H9 (cell line): ENCODE results near the gene USP38. TPM values are rescaled to one million over a fixed set of nuclear protein-coding genes. Genes with fewer than 3 reads are reported as not detected.
"Not testable (repeated sequence)": the region's sequence is repeated elsewhere in the genome, so short reads cannot be mapped to it uniquely, and the experiment has no call there.

Experiments used
- DNase-seq: peaks from one replicate; pipeline ENCODE4 v3.0.0-alpha.2; 2017
- H2AFZ ChIP-seq: one replicate; pipeline ENCODE4 v1.6.1; 2013; ENCODE audit warnings: mild to moderate bottlenecking, low read length, control low read depth, moderate library complexity
- H2AK5ac ChIP-seq: 2 replicates; pipeline ENCODE4 v1.6.1; 2013; ENCODE audit warnings: low read length, control low read depth, mixed read lengths; ENCODE audit not compliant: insufficient read length
- H2BK120ac ChIP-seq: one replicate; pipeline ENCODE4 v1.6.1; 2013; ENCODE audit warnings: low read depth, mild to moderate bottlenecking, low read length, control low read depth, inconsistent platforms; ENCODE audit not compliant: poor library complexity, severe bottlenecking
- H2BK12ac ChIP-seq: 2 replicates; pipeline ENCODE4 v1.6.1; 2013; ENCODE audit warnings: low read length, control low read depth, mixed read lengths, low read depth; ENCODE audit not compliant: insufficient read length
- H2BK15ac ChIP-seq: 2 replicates; pipeline ENCODE4 v1.6.1; 2013; ENCODE audit warnings: low read depth, low read length, control low read depth
- H2BK20ac ChIP-seq: one replicate; pipeline ENCODE4 v1.6.1; 2013; ENCODE audit warnings: low read depth, mild to moderate bottlenecking, low read length, control low read depth, inconsistent platforms; ENCODE audit not compliant: poor library complexity, severe bottlenecking
- H2BK5ac ChIP-seq: 2 replicates; pipeline ENCODE4 v1.6.1; 2013; ENCODE audit warnings: low read length, control low read depth, mixed read lengths; ENCODE audit not compliant: insufficient read length
- H3K14ac ChIP-seq: 2 replicates; pipeline ENCODE4 v1.6.1; 2013; ENCODE audit warnings: low read length, control low read depth; ENCODE audit not compliant: insufficient read depth
- H3K18ac ChIP-seq: 2 replicates; pipeline ENCODE4 v1.6.1; 2013; ENCODE audit warnings: low read depth, mild to moderate bottlenecking, mixed read lengths, low read length, control low read depth; ENCODE audit not compliant: insufficient read length
- H3K23ac ChIP-seq: 2 replicates; pipeline ENCODE4 v1.6.1; 2013; ENCODE audit warnings: low read length, control low read depth, mixed read lengths, low read depth; ENCODE audit not compliant: insufficient read length
- H3K23me2 ChIP-seq: 2 replicates; pipeline ENCODE4 v1.6.1; 2013; ENCODE audit warnings: low read depth, mild to moderate bottlenecking, mixed read lengths, low read length, control low read depth; ENCODE audit not compliant: insufficient read length, poor library complexity, severe bottlenecking
- H3K27ac ChIP-seq: 2 replicates; pipeline ENCODE4 v1.5.1; 2013; ENCODE audit warnings: low read length, control low read depth, mixed read lengths, low read depth; ENCODE audit not compliant: insufficient read length
- H3K27me3 ChIP-seq: 2 replicates; pipeline ENCODE4 v1.6.1; 2013; ENCODE audit warnings: low read length, control low read depth, inconsistent platforms; ENCODE audit not compliant: insufficient read depth
- H3K4ac ChIP-seq: 2 replicates; pipeline ENCODE4 v1.6.1; 2013; ENCODE audit warnings: low read depth, mild to moderate bottlenecking, control low read depth, inconsistent platforms, low read length, moderate library complexity
- H3K4me1 ChIP-seq: 2 replicates; pipeline ENCODE4 v1.6.1; 2013; ENCODE audit warnings: low read length, control low read depth, inconsistent platforms; ENCODE audit not compliant: insufficient read depth
- H3K4me2 ChIP-seq: 2 replicates; pipeline ENCODE4 v1.6.1; 2013; ENCODE audit warnings: low read length, control low read depth, mixed read lengths; ENCODE audit not compliant: insufficient read length, insufficient read depth
- H3K56ac ChIP-seq: 2 replicates; pipeline ENCODE4 v1.6.1; 2013; ENCODE audit warnings: low read depth, mild to moderate bottlenecking, mixed read lengths, low read length, control low read depth; ENCODE audit not compliant: insufficient read length
- H3K79me1 ChIP-seq: 2 replicates; pipeline ENCODE4 v1.6.1; 2013; ENCODE audit warnings: low read depth, mild to moderate bottlenecking, moderate library complexity, low read length, control low read depth, inconsistent platforms; ENCODE audit not compliant: insufficient read depth, poor library complexity, severe bottlenecking
- H3K79me2 ChIP-seq: 2 replicates; pipeline ENCODE4 v1.6.1; 2013; ENCODE audit warnings: low read length, control low read depth, inconsistent platforms; ENCODE audit not compliant: insufficient read depth
- H3K9ac ChIP-seq: 2 replicates; pipeline ENCODE4 v1.6.1; 2013; ENCODE audit warnings: low read length, control low read depth, mixed read lengths; ENCODE audit not compliant: insufficient read length; ENCODE audit errors: extremely low read depth
- H3K9me3 ChIP-seq: one replicate; pipeline ENCODE4 v1.6.1; 2013; ENCODE audit warnings: low read depth, low read length, inconsistent platforms; ENCODE audit not compliant: control insufficient read depth
- H3T11ph ChIP-seq: one replicate; pipeline ENCODE4 v1.6.1; 2013; ENCODE audit warnings: mild to moderate bottlenecking, low read length, control low read depth, inconsistent platforms
- H4K20me1 ChIP-seq: one replicate; pipeline ENCODE4 v1.6.1; 2013; ENCODE audit not compliant: control insufficient read depth, insufficient read length, insufficient read depth
- H4K5ac ChIP-seq: 2 replicates; pipeline ENCODE4 v1.6.1; 2013; ENCODE audit warnings: low read depth, mild to moderate bottlenecking, mixed read lengths, low read length, control low read depth; ENCODE audit not compliant: insufficient read length
- H4K8ac ChIP-seq: replicated peaks from 2 replicates; pipeline ENCODE4 v1.6.1; 2013; ENCODE audit warnings: low read length, control low read depth, mixed read lengths, low read depth; ENCODE audit not compliant: insufficient read length
- H4K91ac ChIP-seq: 2 replicates; pipeline ENCODE4 v1.6.1; 2013; ENCODE audit warnings: low read depth, mild to moderate bottlenecking, moderate library complexity, mixed read lengths, low read length, control low read depth; ENCODE audit not compliant: insufficient read length
- H3K27ac Mint-ChIP-seq, 3 experiments: 2 replicates in 2 of 3; 3 replicates in 1 of 3; pipeline ENCODE4 v1.8.0; 2020 to 2021; ENCODE audit warnings: mixed read lengths in 3 of 3, mild to moderate bottlenecking in 1 of 3, moderate library complexity in 1 of 3
- H3K27me3 Mint-ChIP-seq: 2 replicates; pipeline ENCODE4 v1.8.0; 2021; ENCODE audit warnings: low read depth, mild to moderate bottlenecking, moderate library complexity, mixed read lengths
- H3K36me3 Mint-ChIP-seq, 3 experiments: 2 replicates in 2 of 3; 3 replicates in 1 of 3; pipeline ENCODE4 v1.8.0; 2020 to 2021; ENCODE audit warnings: low read depth in 3 of 3, mixed read lengths in 3 of 3; ENCODE audit not compliant: insufficient read depth in 1 of 3
- H3K4me1 Mint-ChIP-seq, 2 experiments: 2 replicates each; pipeline ENCODE4 v1.8.0; 2020; ENCODE audit warnings: mixed read lengths in 2 of 2
- H3K4me3 Mint-ChIP-seq, 2 experiments: 2 replicates in 1 of 2; 3 replicates in 1 of 2; pipeline ENCODE4 v1.8.0; 2020 to 2021; ENCODE audit warnings: mild to moderate bottlenecking in 2 of 2, mixed read lengths in 2 of 2, moderate library complexity in 1 of 2
- H3K9me3 Mint-ChIP-seq, 2 experiments: 2 replicates in 1 of 2; 3 replicates in 1 of 2; pipeline ENCODE4 v1.8.0; 2020; ENCODE audit warnings: mild to moderate bottlenecking in 2 of 2, mixed read lengths in 2 of 2, moderate library complexity in 1 of 2
- WGBS: extraction: QIAGEN DNeasy Blood & Tissue Kit; methylation state at CpG from one replicate; pipeline ENCODE4 v1.1.7; 2013; ENCODE audit warnings: missing lambda C conversion rate, low lambda C conversion rate, mixed read lengths; ENCODE audit not compliant: insufficient read length; ENCODE audit errors: extremely low coverage; 5-methylcytosine and 5-hydroxymethylcytosine counted together
- total RNA-seq: library from RNA; stranded (reverse); gene quantifications from 2 replicates; pipeline ENCODE4 v1.2.1, GENCODE V29; 2021
- TF ChIP-seq, protein P1 (sequence below): fragments of 200-600 bp; sonication (generic); conservative IDR thresholded peaks from 3 replicates; pipeline ENCODE4 v1.8.0; 2021; ENCODE audit warnings: antibody characterized with exemption, mild to moderate bottlenecking

The USP38 gene
- total RNA-seq, 1 experiment from 2014 or later, result 15.2 TPM

DNA sequence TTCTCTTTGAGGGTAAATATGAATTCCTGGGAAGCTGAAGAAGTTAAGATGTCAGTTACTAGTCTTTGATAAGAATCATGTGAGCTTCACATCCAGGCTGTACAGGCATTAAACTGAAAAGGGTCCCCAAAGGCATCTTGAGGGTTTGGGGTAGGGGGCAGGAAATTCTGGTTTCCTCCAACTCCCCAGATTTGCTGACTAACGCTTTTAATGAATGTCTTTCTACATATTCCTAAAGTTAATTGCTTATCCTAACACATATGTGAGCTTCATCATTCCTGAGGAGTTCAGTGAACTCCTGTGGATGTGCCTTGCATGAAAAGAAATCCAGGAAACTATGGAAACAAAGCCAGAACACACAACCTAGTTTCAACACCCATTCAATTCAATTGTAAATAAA is 78.1 kb downstream of the USP38 start:
- H3K4me3 Mint-ChIP-seq, result no peak overlapping the region
- peaks cover 9 to 21% (median 9%) of the 10 kb centered on the region in 3 experiments for H3K36me3 Mint-ChIP-seq
- Histone ChIP-seq H3K79me2 (no peaks in the 10 kb centered on the region), H4K8ac (no peak overlapping the region), H2BK5ac (no peak overlapping the region), H2BK15ac (no peak overlapping the region), H3K9ac (no peak overlapping the region), H2BK120ac (no peak overlapping the region), H4K5ac (no peak overlapping the region), H3T11ph (no peak overlapping the region), H3K18ac (no peak overlapping the region), H2AFZ (no peak overlapping the region), H3K23me2 (no peaks in the 10 kb centered on the region), H3K56ac (no peak overlapping the region), H2BK12ac (no peak overlapping the region), H3K4me2 (no peak overlapping the region), H3K79me1 (no peaks in the 10 kb centered on the region), H3K23ac (no peak overlapping the region), H3K4ac (no peak overlapping the region), H3K14ac (no peak overlapping the region), H3K4me1 (no peaks in the 10 kb centered on the region), H4K91ac (no peak overlapping the region), H4K20me1 (no peaks in the 10 kb centered on the region), H3K27ac (no peak overlapping the region), H2BK20ac (no peak overlapping the region), H2AK5ac (no peak overlapping the region), H3K27me3 (no peaks in the 10 kb centered on the region), H3K9me3 (peaks cover 5% of the 10 kb centered on the region)
- H3K4me1 Mint-ChIP-seq, result peaks cover 24 to 27% of the 10 kb centered on the region in 2 experiments
- TF ChIP-seq, protein P1, sequence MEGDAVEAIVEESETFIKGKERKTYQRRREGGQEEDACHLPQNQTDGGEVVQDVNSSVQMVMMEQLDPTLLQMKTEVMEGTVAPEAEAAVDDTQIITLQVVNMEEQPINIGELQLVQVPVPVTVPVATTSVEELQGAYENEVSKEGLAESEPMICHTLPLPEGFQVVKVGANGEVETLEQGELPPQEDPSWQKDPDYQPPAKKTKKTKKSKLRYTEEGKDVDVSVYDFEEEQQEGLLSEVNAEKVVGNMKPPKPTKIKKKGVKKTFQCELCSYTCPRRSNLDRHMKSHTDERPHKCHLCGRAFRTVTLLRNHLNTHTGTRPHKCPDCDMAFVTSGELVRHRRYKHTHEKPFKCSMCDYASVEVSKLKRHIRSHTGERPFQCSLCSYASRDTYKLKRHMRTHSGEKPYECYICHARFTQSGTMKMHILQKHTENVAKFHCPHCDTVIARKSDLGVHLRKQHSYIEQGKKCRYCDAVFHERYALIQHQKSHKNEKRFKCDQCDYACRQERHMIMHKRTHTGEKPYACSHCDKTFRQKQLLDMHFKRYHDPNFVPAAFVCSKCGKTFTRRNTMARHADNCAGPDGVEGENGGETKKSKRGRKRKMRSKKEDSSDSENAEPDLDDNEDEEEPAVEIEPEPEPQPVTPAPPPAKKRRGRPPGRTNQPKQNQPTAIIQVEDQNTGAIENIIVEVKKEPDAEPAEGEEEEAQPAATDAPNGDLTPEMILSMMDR, result no peak
- H3K27me3 Mint-ChIP-seq, result no peaks in the 10 kb centered on the region
- no peak for DNase-seq
- H3K27ac Mint-ChIP-seq, result no peak overlapping the region
- no CpG with 5 or more reads among the region's 1 CpG for WGBS
- peaks cover 18 to 21% of the 10 kb centered on the region in 2 experiments for H3K9me3 Mint-ChIP-seq

- not testable (repeated sequence) for H3K23ac ChIP-seq, H3K18ac ChIP-seq, H3K14ac ChIP-seq, H2BK120ac ChIP-seq, H3K4me1 Mint-ChIP-seq, H3K79me1 ChIP-seq, H3K23me2 ChIP-seq, H4K91ac ChIP-seq, DNase-seq, H3K27ac ChIP-seq, H3K4me1 ChIP-seq, H4K5ac ChIP-seq, H3K27me3 Mint-ChIP-seq, H3K9ac ChIP-seq, H4K8ac ChIP-seq, H2BK15ac ChIP-seq, H2BK20ac ChIP-seq, H3K79me2 ChIP-seq, H3K27ac Mint-ChIP-seq, H2BK12ac ChIP-seq, H3K4ac ChIP-seq, H3K56ac ChIP-seq, H3K27me3 ChIP-seq, H3K9me3 ChIP-seq, H3T11ph ChIP-seq, H2BK5ac ChIP-seq, H4K20me1 ChIP-seq, H3K4me2 ChIP-seq, H2AFZ ChIP-seq, H2AK5ac ChIP-seq, H3K4me3 Mint-ChIP-seq
- no CpG with 5 or more reads among the region's 2 CpGs for WGBS
- Mint-ChIP-seq H3K36me3 (peaks cover 19 to 36% (median 24%) of the 10 kb centered on the region in 3 experiments), H3K9me3 (peaks cover 34 to 36% of the 10 kb centered on the region in 2 experiments)
Observed at GRCh38 chr4:143267690-143268089, 83.0 kb downstream of the USP38 start.
